Adrenal gland (tissue), 12 donors: ENCODE results near the gene COL17A1. TPM values are rescaled to one million over a fixed set of nuclear protein-coding genes. Genes with fewer than 3 reads are reported as not detected.

ENCODE experiments used
- DNase-seq, 7 donors: peaks; one replicate each; pipeline ENCODE4 v3.0.0-alpha.2; 2019 to 2020
- H3K27ac ChIP-seq, 5 donors: fragments of 200-600 bp; sonication (generic) in 4 of 5; 1 replicate in 3 of 5; 2 replicates in 2 of 5; pipeline versions ENCODE4 v1.5.1 to v1.8.0; 2016 to 2020; ENCODE audit warnings: mild to moderate bottlenecking in 1 of 5
- H3K27me3 ChIP-seq: fragments of 200-600 bp; 2 replicates; pipeline ENCODE4 v1.8.0; 2021
- H3K36me3 ChIP-seq, 2 donors: fragments of 200-600 bp; replicated peaks in 1 of 2; 1 replicate in 1 of 2; 2 replicates in 1 of 2; pipeline versions ENCODE4 v1.5.1 to v1.8.0; 2018 to 2022
- H3K4me1 ChIP-seq, 2 donors: fragments of 200-600 bp; replicated peaks in 1 of 2; 1 replicate in 1 of 2; 2 replicates in 1 of 2; pipeline versions ENCODE4 v1.5.1 to v1.8.0; 2018 to 2021
- H3K4me3 ChIP-seq, 4 donors: fragments of 200-600 bp; sonication (generic) in 3 of 4; one replicate each; pipeline ENCODE4 v1.5.1; 2016 to 2018
- H3K9me3 ChIP-seq, 3 donors: fragments of 200-600 bp; sonication (generic) in 1 of 3; replicated peaks in 1 of 3; 1 replicate in 2 of 3; 2 replicates in 1 of 3; pipeline versions ENCODE4 v1.5.1 to v1.8.0; 2016 to 2021
- POLR2A ChIP-seq, 2 donors: fragments of 450-650 bp; IDR thresholded peaks; one replicate each; pipeline ENCODE4 v1.6.1; 2017; ENCODE audit warnings: antibody characterized with exemption in 2 of 2, mild to moderate bottlenecking in 2 of 2, moderate library complexity in 1 of 2
- WGBS, 4 donors: extraction: QIAGEN DNeasy Blood & Tissue Kit in 2 of 4; methylation state at CpG; one replicate each; pipeline versions ENCODE4 v1.1.5 to v1.1.7; 2013 to 2017; 5-methylcytosine and 5-hydroxymethylcytosine counted together
- intact Hi-C, 2 donors: fragments of 100-400 bp; cut with DNase I; formaldehyde crosslinking; loops; one replicate each; pipeline versions ENCODE4 v1.14.1 to v1.15.0; 2022 to 2023
- polyA plus RNA-seq, 3 donors: library from polyadenylated mRNA; stranded (reverse); fragments of 200-250 nt in 2 of 3; fragments of 350-450 nt in 1 of 3; fragmentation: Illumina TruSeq in 1 of 3; extraction: RNeasy Lipid Tissue Mini Kit (QIAGEN cat#74804) in 1 of 3; gene quantifications; one replicate each; pipeline ENCODE4 v1.2.3, GENCODE V29; 2013 to 2014
- total RNA-seq, 9 donors: library from RNA; depleted of rRNA in 4 of 9; stranded (reverse); fragments of >200 nt in 4 of 9; fragments of 120-200 nt in 1 of 9; fragmentation: NEBNext Ultra II Directional in 1 of 9; extraction: Animal tissue kit (Norgen Biotek cat#: 25700) in 1 of 9; gene quantifications; one replicate each; pipeline versions ENCODE4 v1.1.0 to v1.2.4, GENCODE V29; 2013 to 2023
- TF ChIP-seq, protein P1 (sequence below), 6 experiments: fragments of 450-650 bp in 4 of 6; fragments of 200-600 bp in 2 of 6; sonication (generic) in 1 of 6; IDR thresholded peaks; 1 replicate in 5 of 6; 2 replicates in 1 of 6; pipeline versions ENCODE4 v1.5.1 to v1.8.0; 2016 to 2021; ENCODE audit warnings: antibody characterized with exemption in 6 of 6, mild to moderate bottlenecking in 2 of 6, moderate library complexity in 1 of 6
- donor health status: healthy with polysubstance abuse.
- donor health status: Bipolar disorder and iron deficiency.
- donor health status: DM: yes; HTN: yes; CAD: no.
- donor health status: DM: no; HTN: no; CAD: no.
- donor health status: DM: no; HTN: no; CAD: no.
- donor health status: DM: yes; HTN: yes; CAD: no.

The COL17A1 gene
- total and polyA plus RNA-seq, 12 donors: 0.11 to 2.2 (median 0.36) TPM; not detected in 4

DNA sequence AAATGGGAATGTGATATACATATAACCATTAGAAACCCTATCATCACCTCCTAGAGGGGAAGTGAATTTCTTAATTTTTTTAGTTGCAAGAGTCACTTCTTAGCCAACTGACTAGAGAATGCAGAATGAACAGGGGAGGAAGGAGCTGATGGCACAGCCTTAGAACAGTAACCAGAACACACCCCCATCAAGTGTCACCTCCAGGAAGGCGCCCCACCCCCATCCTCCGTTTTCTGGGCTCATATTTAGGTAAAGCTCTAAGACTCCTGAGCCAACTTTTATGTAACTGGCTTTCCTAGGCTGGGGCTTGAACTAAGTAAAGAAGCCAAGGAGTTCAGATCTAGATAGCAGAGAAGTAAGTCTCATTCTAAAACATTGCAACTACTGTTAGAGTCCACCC, 54.0 kb downstream of the COL17A1 start:
- Histone ChIP-seq H3K27ac (no peak overlapping the region), H3K27me3 (no peaks in the 10 kb centered on the region), H3K36me3 (peaks cover 0 to 13% of the 10 kb centered on the region in 2 donors), H3K4me1 (no peaks in the 10 kb centered on the region), H3K4me3 (no peak overlapping the region), H3K9me3 (no peaks in the 10 kb centered on the region)
- TF ChIP-seq, protein P1, sequence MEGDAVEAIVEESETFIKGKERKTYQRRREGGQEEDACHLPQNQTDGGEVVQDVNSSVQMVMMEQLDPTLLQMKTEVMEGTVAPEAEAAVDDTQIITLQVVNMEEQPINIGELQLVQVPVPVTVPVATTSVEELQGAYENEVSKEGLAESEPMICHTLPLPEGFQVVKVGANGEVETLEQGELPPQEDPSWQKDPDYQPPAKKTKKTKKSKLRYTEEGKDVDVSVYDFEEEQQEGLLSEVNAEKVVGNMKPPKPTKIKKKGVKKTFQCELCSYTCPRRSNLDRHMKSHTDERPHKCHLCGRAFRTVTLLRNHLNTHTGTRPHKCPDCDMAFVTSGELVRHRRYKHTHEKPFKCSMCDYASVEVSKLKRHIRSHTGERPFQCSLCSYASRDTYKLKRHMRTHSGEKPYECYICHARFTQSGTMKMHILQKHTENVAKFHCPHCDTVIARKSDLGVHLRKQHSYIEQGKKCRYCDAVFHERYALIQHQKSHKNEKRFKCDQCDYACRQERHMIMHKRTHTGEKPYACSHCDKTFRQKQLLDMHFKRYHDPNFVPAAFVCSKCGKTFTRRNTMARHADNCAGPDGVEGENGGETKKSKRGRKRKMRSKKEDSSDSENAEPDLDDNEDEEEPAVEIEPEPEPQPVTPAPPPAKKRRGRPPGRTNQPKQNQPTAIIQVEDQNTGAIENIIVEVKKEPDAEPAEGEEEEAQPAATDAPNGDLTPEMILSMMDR (IDR thresholded peaks at IDR 0.05): no peak
- TF ChIP-seq POLR2A (IDR thresholded peaks at IDR 0.05): no peak
- peak in 1 of 7 donors; percentile 43 for DNase-seq
- intact Hi-C loops: no loop called here
- WGBS, 4 donors: 86 to 100% (median 91%) methylated on average over 2 of the region's 2 CpGs

DNA sequence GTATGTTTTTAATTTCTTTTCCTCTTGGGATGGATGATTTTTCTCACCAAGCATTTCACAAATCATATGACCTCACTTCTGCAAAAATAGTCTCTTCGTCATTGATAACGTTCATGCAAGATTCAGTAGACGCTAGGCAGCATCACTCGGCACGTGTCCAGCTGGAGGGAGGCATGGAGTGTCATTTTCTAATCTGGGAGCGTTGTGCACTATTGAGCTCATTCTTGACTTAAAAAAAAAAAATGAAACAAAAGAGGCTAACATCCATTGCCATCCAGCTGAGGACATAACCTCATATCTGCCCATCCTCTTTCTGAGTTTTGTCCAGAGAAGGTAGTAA, 56.2 kb downstream of the COL17A1 start:
- Histone ChIP-seq H3K4me3 (no peak overlapping the region), H3K36me3 (peaks cover 0 to 30% of the 10 kb centered on the region in 2 donors), H3K27ac (no peak overlapping the region), H3K27me3 (no peaks in the 10 kb centered on the region), H3K4me1 (no peaks in the 10 kb centered on the region), H3K9me3 (no peaks in the 10 kb centered on the region)
- TF ChIP-seq POLR2A (IDR thresholded peaks at IDR 0.05): no peak
- TF ChIP-seq, protein P1 (IDR thresholded peaks at IDR 0.05): no peak
- 84 to 88% (median 86%) methylated on average over 6 of the region's 6 CpGs for WGBS, 4 donors
- intact Hi-C loops: no loop called here
- peak in 1 of 7 donors; percentile 13 for DNase-seq

DNA sequence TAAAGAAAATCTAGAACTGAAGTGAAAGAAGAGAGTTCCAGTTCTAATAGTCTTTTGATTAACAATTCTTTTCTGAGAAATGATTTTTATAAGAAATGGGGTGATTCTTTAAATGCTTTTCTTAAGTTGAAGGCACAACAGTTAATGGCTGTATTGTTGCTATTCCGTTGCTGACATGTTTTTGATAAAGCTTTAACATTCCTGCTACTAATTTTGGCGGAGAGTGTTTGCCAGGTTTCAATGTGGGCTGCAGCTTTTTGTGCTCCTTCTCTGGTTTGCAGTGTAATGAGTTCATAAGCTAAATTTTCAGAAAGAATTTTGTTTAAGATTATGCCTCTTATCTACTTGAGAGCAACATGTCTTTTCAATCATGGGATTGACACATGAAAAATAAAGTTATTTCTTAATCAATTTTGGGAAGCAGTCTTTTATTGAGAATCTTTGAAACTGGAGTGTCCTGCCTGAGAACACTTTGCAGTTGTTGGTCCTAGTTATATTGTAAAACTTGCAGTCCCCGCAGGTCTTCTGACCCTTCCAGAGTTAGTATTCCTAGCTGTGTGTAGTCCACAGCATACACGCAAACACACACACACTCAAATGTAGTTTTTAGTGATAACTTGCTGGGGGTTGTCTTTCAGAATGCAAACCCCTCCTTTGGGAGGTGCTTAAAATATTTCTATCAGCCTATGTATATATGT, 56.7 kb downstream of the COL17A1 start:
- H3K36me3 ChIP-seq: peaks cover 0 to 33% of the 10 kb centered on the region in 2 donors
- H3K27ac ChIP-seq: no peak overlapping the region
- no peaks in the 10 kb centered on the region for H3K27me3 ChIP-seq
- DNase-seq: no peak
- 69 to 92% (median 84%) methylated on average over 4 of the region's 4 CpGs for WGBS, 4 donors
- no peak overlapping the region for H3K4me3 ChIP-seq
- no peaks in the 10 kb centered on the region for H3K4me1 ChIP-seq
- TF ChIP-seq, protein P1 (IDR thresholded peaks at IDR 0.05): no peak
- no peak for TF ChIP-seq POLR2A (IDR thresholded peaks at IDR 0.05)
- no peaks in the 10 kb centered on the region for H3K9me3 ChIP-seq
- intact Hi-C loops: no loop called here

DNA sequence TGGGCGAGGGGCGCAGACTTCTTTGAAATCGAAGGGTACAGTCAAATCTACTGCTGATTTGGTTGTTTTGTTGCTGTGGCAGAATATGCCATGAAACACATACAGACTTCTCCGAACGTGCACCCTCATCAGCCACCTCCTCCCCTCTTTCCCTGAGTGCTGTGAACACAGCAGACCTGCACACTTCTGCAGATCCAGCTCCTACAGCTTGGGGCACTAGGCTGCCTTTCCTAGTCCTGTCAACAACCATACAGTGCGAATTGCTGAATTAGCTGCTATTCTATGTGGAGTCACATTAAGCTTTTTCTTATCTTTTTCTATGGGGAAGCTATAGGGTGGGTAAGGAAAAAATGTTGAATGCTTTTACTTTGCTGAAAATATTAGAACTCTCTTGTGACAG, 57.5 kb downstream of the COL17A1 start:
- no peak for DNase-seq
- Histone ChIP-seq H3K27me3 (no peaks in the 10 kb centered on the region), H3K36me3 (peaks cover 0 to 40% of the 10 kb centered on the region in 2 donors), H3K9me3 (no peaks in the 10 kb centered on the region), H3K4me1 (no peaks in the 10 kb centered on the region), H3K4me3 (no peak overlapping the region), H3K27ac (no peak overlapping the region)
- intact Hi-C loops: no loop called here
- TF ChIP-seq, protein P1 (IDR thresholded peaks at IDR 0.05): peak in 1 of 6 experiments; percentile 4
- TF ChIP-seq POLR2A (IDR thresholded peaks at IDR 0.05): no peak
- WGBS, 4 donors: 82 to 89% (median 86%) methylated on average over 6 of the region's 6 CpGs
